Measurements from ENCODE around the gene IFNG. TPM values are rescaled to one million over a fixed set of nuclear protein-coding genes. Genes with fewer than 3 reads are reported as not detected.

IFNG gene
- total RNA-seq, 1 experiment from 2014 or later: not detected

- ChIA-PET POLR2A (no interaction called here), CTCF (no interaction called here)
- no peaks in the 10 kb centered on the region for H3K27me3 ChIP-seq (replicated peaks; ENCODE audit: control insufficient read depth, insufficient read depth, low read length)
Measured at GRCh38 chr12:68170726-68171125, 11.2 kb upstream of the IFNG start.

GRCh38 chr12:68169213-68169889 is 9.8 kb upstream of the IFNG start:
- BruUV-seq (replicated peaks): no TSS peak
- no peak for DNase-seq
- H3K36me3 Mint-ChIP-seq (ENCODE audit: insufficient read depth, unreplicated experiment): no peaks in the 10 kb centered on the region
- Histone ChIP-seq H3K9me3 (no peaks in the 10 kb centered on the region), H3K27me3 (replicated peaks; ENCODE audit: control insufficient read depth, insufficient read depth, low read length) (no peaks in the 10 kb centered on the region), H3K4me1 (no peaks in the 10 kb centered on the region), H3K4me3 (ENCODE audit: low read depth, low read length) (no peak overlapping the region), H3K36me3 (ENCODE audit: control insufficient read depth, insufficient read depth, low read length) (no peaks in the 10 kb centered on the region)
- H3K27ac Mint-ChIP-seq (ENCODE audit: unreplicated experiment): no peak overlapping the region
- no peaks in the 10 kb centered on the region for H3K27me3 Mint-ChIP-seq (ENCODE audit: insufficient read depth, unreplicated experiment)
- CTCF ChIA-PET: no interaction called here
- no peaks in the 10 kb centered on the region for H3K4me1 Mint-ChIP-seq (ENCODE audit: low read depth, unreplicated experiment)
- no peak overlapping the region for H3K4me3 Mint-ChIP-seq (ENCODE audit: unreplicated experiment)
- no peak for TF ChIP-seq CTCF (IDR thresholded peaks at IDR 0.05; ENCODE audit: insufficient read depth in 1 of 2, low read depth in 1 of 2, low read length in 1 of 2, severe bottlenecking in 1 of 2, unreplicated experiment in 1 of 2)
- intact Hi-C loops (cut with micrococcal nuclease; ENCODE audit: unreplicated experiment): no loop called here
- POLR2A ChIA-PET: no interaction called here
- no peaks in the 10 kb centered on the region for H3K9me3 Mint-ChIP-seq (ENCODE audit: unreplicated experiment)

More at GRCh38 chr12:68170726-68171125, 11.2 kb upstream of the IFNG start:
- Mint-ChIP-seq H3K27me3 (ENCODE audit: insufficient read depth, unreplicated experiment) (no peaks in the 10 kb centered on the region), H3K27ac (ENCODE audit: unreplicated experiment) (no peak overlapping the region), H3K4me1 (ENCODE audit: low read depth, unreplicated experiment) (no peaks in the 10 kb centered on the region), H3K36me3 (ENCODE audit: insufficient read depth, unreplicated experiment) (no peaks in the 10 kb centered on the region), H3K9me3 (ENCODE audit: unreplicated experiment) (no peaks in the 10 kb centered on the region), H3K4me3 (ENCODE audit: unreplicated experiment) (no peak overlapping the region)
- no TSS peak for BruUV-seq (replicated peaks)
- intact Hi-C loops (cut with micrococcal nuclease; ENCODE audit: unreplicated experiment): no loop called here
- H3K36me3 ChIP-seq (ENCODE audit: control insufficient read depth, insufficient read depth, low read length): no peaks in the 10 kb centered on the region
- no peak overlapping the region for H3K4me3 ChIP-seq (ENCODE audit: low read depth, low read length)
- TF ChIP-seq CTCF (IDR thresholded peaks at IDR 0.05; ENCODE audit: insufficient read depth in 1 of 2, low read depth in 1 of 2, low read length in 1 of 2, severe bottlenecking in 1 of 2, unreplicated experiment in 1 of 2): no peak
- no peak for DNase-seq
- no peaks in the 10 kb centered on the region for H3K4me1 ChIP-seq
- no peaks in the 10 kb centered on the region for H3K9me3 ChIP-seq

- POLR2A ChIA-PET: no interaction called here
- H3K4me1 Mint-ChIP-seq (ENCODE audit: low read depth, unreplicated experiment): no peaks in the 10 kb centered on the region
- TF ChIP-seq CTCF (IDR thresholded peaks at IDR 0.05; ENCODE audit: insufficient read depth in 1 of 2, low read depth in 1 of 2, low read length in 1 of 2, severe bottlenecking in 1 of 2, unreplicated experiment in 1 of 2): no peak
- no peak overlapping the region for H3K4me3 Mint-ChIP-seq (ENCODE audit: unreplicated experiment)
- BruUV-seq (replicated peaks): no TSS peak
- Histone ChIP-seq H3K4me1 (no peaks in the 10 kb centered on the region), H3K27me3 (replicated peaks; ENCODE audit: control insufficient read depth, insufficient read depth, low read length) (no peaks in the 10 kb centered on the region), H3K36me3 (ENCODE audit: control insufficient read depth, insufficient read depth, low read length) (no peaks in the 10 kb centered on the region), H3K9me3 (no peaks in the 10 kb centered on the region), H3K4me3 (ENCODE audit: low read depth, low read length) (no peak overlapping the region)
- intact Hi-C loops (cut with micrococcal nuclease; ENCODE audit: unreplicated experiment): no loop called here
- CTCF ChIA-PET: no interaction called here
- DNase-seq: no peak
- H3K27ac Mint-ChIP-seq (ENCODE audit: unreplicated experiment): no peak overlapping the region
- no peaks in the 10 kb centered on the region for H3K36me3 Mint-ChIP-seq (ENCODE audit: insufficient read depth, unreplicated experiment)
- no peaks in the 10 kb centered on the region for H3K9me3 Mint-ChIP-seq (ENCODE audit: unreplicated experiment)
- H3K27me3 Mint-ChIP-seq (ENCODE audit: insufficient read depth, unreplicated experiment): no peaks in the 10 kb centered on the region
Measured at GRCh38 chr12:68166317-68166831, 6.8 kb upstream of the IFNG start.
